Activated CD8-positive, alpha-beta memory T cell treated with anti-CD3 and anti-CD28 coated beads, Interleukin-2, amount 10 ng/mL, durations not matched to agents 7 days and 5 days (primary cell): ENCODE measurements around the gene FARS2. TPM values are rescaled to one million over a fixed set of nuclear protein-coding genes. Genes with fewer than 3 reads are reported as not detected.

Experiments
- ATAC-seq: fragments of 150-1000 bp; cut with Tn5 transposase; one replicate; pipeline ENCODE4 v1.10.0; 2021; ENCODE audit warnings: moderate library complexity
- CTCF ChIA-PET: fragments of 350-600 bp; sonication (Branson Sonifier 250); formaldehyde crosslinking; loops from one replicate; lab custom pipeline; 2021; ENCODE audit warnings: antibody characterized with exemption; lab: Charles Lee
- DNase-seq: peaks from one replicate; pipeline ENCODE4 v3.0.0-alpha.2; 2020
- H3K27ac Mint-ChIP-seq: one replicate; pipeline ENCODE4 v1.8.0; 2021; ENCODE audit warnings: mild to moderate bottlenecking, mixed read lengths
- H3K27me3 Mint-ChIP-seq: one replicate; pipeline ENCODE4 v1.8.0; 2021; ENCODE audit warnings: mixed read lengths
- H3K36me3 Mint-ChIP-seq: one replicate; pipeline ENCODE4 v1.8.0; 2021; ENCODE audit warnings: mild to moderate bottlenecking, mixed read lengths
- H3K4me1 Mint-ChIP-seq: one replicate; pipeline ENCODE4 v1.8.0; 2021; ENCODE audit warnings: mixed read lengths
- H3K4me3 Mint-ChIP-seq: one replicate; pipeline ENCODE4 v1.8.0; 2021; ENCODE audit warnings: mild to moderate bottlenecking, moderate library complexity, mixed read lengths
- H3K9me3 Mint-ChIP-seq: one replicate; pipeline ENCODE4 v1.8.0; 2022; ENCODE audit warnings: low read depth, mixed read lengths
- total RNA-seq, 2 experiments: library from RNA; stranded (reverse); gene quantifications; one replicate each; pipeline ENCODE4 v1.2.3, GENCODE V29; 2021

The FARS2 gene
- total RNA-seq, 2 experiments from 2014 or later, result 23.2 to 28.3 TPM

GRCh38 chr6:5632348-5632935, 371.1 kb downstream of the FARS2 start:
- Mint-ChIP-seq H3K4me1 (peaks cover 11% of the 10 kb centered on the region), H3K27me3 (no peaks in the 10 kb centered on the region), H3K36me3 (peaks cover 8% of the 10 kb centered on the region), H3K27ac (no peak overlapping the region), H3K9me3 (no peaks in the 10 kb centered on the region), H3K4me3 (no peak overlapping the region)
- DNase-seq (no peak), ATAC-seq (no peak)
- CTCF ChIA-PET, result no interaction called here

DNA sequence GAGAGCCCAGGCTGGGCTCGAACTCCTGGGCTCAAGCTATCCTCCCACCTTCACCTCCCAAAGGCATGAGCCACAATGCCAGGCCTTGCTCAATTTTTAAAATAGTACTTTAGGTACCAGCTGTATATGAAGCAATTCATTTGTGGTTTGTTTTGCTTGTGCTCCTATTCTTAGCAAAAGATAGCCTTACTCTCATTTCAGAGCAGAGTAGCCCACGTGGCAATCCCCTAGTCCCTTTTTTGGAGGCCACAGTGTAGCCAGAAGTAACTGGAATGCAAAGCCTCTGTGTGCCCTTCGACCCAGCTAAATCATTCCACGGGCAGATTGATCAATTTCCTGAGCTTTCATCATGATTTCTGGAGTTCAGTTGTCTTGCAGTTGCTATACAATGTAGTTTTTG, 373.2 kb downstream of the FARS2 start:
- no peaks in the 10 kb centered on the region for H3K9me3 Mint-ChIP-seq
- CTCF ChIA-PET, result no interaction called here
- DNase-seq (no peak), ATAC-seq (no peak)
- H3K27me3 Mint-ChIP-seq, result no peaks in the 10 kb centered on the region
- H3K27ac Mint-ChIP-seq, result no peak overlapping the region
- peaks cover 2% of the 10 kb centered on the region for H3K36me3 Mint-ChIP-seq
- no peak overlapping the region for H3K4me3 Mint-ChIP-seq
- H3K4me1 Mint-ChIP-seq, result peaks cover 5% of the 10 kb centered on the region

DNA sequence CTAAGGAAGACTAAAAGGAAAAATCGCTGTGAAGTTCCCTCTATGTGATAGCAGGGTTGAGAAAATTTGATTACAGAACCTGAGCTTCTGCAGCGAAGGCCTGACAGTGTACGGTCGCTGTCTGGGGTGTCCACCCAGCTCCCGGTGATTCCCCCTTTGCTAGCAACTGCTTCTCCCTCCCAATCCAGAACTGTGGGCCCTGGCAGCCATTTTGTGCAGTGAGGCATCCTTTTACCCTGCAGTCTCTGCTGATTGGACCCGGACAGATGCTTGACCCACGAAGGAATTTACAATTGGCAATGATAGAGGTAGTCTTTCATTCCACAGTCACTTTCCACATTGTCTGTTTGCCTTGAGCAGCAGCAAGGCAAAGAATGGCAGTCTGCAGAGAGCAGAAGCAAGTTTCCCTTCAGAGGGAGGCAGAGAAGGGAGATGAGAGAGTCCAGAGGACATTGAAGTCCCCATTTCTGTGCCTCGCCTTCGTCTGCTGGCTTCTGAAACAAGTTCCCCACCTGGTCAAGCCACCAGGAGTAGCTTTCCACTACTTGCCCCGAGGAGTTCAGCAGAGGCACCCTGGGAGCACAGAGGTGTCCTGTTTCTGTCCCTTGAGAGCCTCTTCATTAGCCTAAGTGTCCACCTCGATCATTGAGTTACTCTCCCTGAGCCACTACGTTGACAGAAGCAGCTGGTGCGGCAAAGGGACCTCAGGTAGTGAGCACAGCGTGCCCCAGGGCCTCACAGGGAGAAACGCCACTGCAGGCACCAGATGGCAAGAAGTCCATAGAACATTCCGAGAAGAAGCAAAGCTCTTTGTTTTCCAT, 375.1 kb downstream of the FARS2 start:
- ATAC-seq (no peak), DNase-seq (no peak)
- peaks cover 15% of the 10 kb centered on the region for H3K36me3 Mint-ChIP-seq
- H3K27ac Mint-ChIP-seq, result no peak overlapping the region
- CTCF ChIA-PET, result no interaction called here
- peaks cover 4% of the 10 kb centered on the region for H3K9me3 Mint-ChIP-seq
- H3K4me3 Mint-ChIP-seq, result no peak overlapping the region
- H3K27me3 Mint-ChIP-seq, result no peaks in the 10 kb centered on the region
- peaks cover 5% of the 10 kb centered on the region for H3K4me1 Mint-ChIP-seq

- CTCF ChIA-PET, result no interaction called here
- Mint-ChIP-seq H3K27me3 (no peaks in the 10 kb centered on the region), H3K4me3 (no peak overlapping the region), H3K4me1 (peaks cover 2% of the 10 kb centered on the region), H3K27ac (no peak overlapping the region), H3K9me3 (peaks cover 4% of the 10 kb centered on the region), H3K36me3 (peaks cover 24% of the 10 kb centered on the region)
- DNase-seq (no peak), ATAC-seq (no peak)
Measured at GRCh38 chr6:5637714-5638113, 376.4 kb downstream of the FARS2 start.

DNA sequence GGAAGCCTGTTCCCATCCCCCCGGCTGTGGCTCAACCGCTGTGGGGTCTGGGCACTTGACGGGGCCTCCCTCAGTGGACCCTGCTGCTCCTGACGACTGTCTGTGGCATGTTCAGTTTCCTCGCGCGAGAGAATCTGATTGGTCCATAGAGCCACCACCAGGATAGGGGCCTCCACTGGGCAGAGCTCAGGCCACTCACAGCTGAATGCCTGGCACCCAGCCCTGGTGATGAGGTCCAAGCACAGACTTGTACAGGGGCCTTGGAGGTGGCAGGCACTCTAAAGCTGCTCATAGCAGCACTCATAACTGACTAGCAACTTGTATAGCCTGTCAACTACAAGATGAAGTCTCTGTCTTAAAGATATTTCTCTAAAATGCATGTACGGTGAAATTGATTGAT, 377.4 kb downstream of the FARS2 start:
- H3K36me3 Mint-ChIP-seq, result peaks cover 26% of the 10 kb centered on the region
- no peak overlapping the region for H3K27ac Mint-ChIP-seq
- no peak for ATAC-seq
- no peaks in the 10 kb centered on the region for H3K27me3 Mint-ChIP-seq
- peaks cover 4% of the 10 kb centered on the region for H3K9me3 Mint-ChIP-seq
- H3K4me3 Mint-ChIP-seq, result no peak overlapping the region
- no peaks in the 10 kb centered on the region for H3K4me1 Mint-ChIP-seq
- DNase-seq, result no peak
- CTCF ChIA-PET, result no interaction called here

- ATAC-seq (no peak), DNase-seq (no peak)
- Mint-ChIP-seq H3K36me3 (peaks cover 26% of the 10 kb centered on the region), H3K4me3 (no peak overlapping the region), H3K27me3 (no peaks in the 10 kb centered on the region), H3K27ac (no peak overlapping the region), H3K9me3 (peaks cover 4% of the 10 kb centered on the region), H3K4me1 (no peaks in the 10 kb centered on the region)
- CTCF ChIA-PET, result no interaction called here
Measured at GRCh38 chr6:5639193-5639592, 377.9 kb downstream of the FARS2 start.

GRCh38 chr6:5640614-5641013, 379.3 kb downstream of the FARS2 start:
- DNase-seq (no peak), ATAC-seq (no peak)
- CTCF ChIA-PET, result no interaction called here
- H3K27me3 Mint-ChIP-seq, result no peaks in the 10 kb centered on the region
- H3K27ac Mint-ChIP-seq, result no peak overlapping the region
- H3K9me3 Mint-ChIP-seq, result peaks cover 7% of the 10 kb centered on the region
- H3K4me1 Mint-ChIP-seq, result no peaks in the 10 kb centered on the region
- H3K4me3 Mint-ChIP-seq, result no peak overlapping the region
- peaks cover 24% of the 10 kb centered on the region for H3K36me3 Mint-ChIP-seq

DNA sequence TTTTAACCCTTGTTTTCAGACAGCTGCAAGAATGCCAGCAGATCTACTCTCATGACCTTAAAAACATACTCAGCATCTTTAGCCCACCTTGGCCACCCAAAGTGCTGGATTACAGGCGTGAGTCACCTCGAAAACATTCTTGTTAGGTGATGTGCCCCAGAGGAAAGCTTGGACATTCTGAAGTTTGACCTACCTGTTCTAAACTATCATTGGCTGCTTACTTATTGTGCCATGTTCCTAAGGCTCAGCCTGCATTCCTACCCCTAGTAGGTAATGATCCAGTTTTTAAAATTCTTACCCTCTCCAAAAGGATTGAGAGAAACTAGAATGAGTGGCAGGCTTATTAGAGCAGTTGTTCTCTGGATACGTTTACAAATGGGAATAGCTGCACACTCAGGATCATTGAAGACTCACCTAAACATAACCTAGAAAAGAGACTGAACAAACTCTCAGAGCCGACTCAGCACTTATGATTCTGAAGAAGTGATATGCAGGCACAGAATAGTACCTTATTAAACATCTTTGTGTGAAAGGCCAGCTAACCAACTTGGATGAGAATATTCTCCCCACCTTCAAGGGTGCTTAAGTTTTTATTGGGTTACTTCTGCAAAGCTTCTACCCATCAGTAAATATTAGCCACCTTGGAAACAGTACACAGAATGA, 383.3 kb downstream of the FARS2 start:
- Mint-ChIP-seq H3K4me1 (no peaks in the 10 kb centered on the region), H3K36me3 (peaks cover 24% of the 10 kb centered on the region), H3K4me3 (no peak overlapping the region), H3K27ac (no peak overlapping the region), H3K9me3 (peaks cover 7% of the 10 kb centered on the region), H3K27me3 (no peaks in the 10 kb centered on the region)
- CTCF ChIA-PET, result no interaction called here
- DNase-seq, result no peak
- ATAC-seq, result no peak

DNA sequence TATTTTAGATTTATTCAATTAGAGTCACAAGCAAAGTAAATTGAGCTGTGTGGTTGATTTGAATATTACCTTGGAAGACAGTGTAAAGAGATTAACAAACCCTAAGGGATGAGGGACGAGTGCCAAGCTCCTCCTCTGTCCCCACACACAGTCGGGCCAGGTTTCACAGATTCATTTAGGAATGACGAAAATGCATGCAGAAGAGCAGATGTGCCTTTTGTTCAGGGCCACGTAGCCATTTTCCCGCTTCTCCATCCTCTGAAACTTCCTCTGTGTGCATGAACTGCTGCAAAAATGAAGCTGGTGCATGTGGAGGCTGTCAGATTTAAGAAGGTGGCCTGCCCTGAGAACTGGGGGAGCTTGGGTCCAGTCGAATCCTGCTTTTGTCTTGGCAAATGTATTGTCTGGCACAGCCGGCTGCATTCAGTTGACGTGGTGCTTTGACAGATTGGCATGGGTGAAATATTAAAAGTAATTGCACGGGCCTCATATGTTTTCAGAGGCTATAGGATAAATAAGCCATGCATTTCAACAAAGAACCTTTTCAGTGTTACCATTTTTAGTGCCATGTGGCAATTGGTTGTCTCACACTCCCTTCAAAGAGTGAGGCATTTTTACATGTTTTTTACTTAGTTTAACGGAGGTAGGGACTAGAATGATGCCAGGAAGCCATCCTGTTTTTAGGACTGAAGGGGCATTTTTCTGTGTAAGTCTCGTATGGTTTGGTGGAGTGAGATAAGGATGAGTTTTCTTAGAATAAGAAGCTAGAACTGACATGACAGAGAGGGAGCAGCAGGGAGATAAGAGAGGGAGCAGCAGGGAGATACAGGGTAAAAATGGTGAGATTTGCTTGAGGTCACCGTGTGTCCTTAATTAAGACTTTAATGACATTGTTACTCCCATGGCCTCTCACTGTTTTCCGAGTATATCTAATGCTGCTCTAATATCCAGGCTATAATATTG, 384.3 kb downstream of the FARS2 start:
- H3K36me3 Mint-ChIP-seq, result peaks cover 16% of the 10 kb centered on the region
- H3K9me3 Mint-ChIP-seq, result peaks cover 4% of the 10 kb centered on the region
- ATAC-seq, result no peak
- CTCF ChIA-PET, result no interaction called here
- H3K27me3 Mint-ChIP-seq, result no peaks in the 10 kb centered on the region
- DNase-seq, result no peak
- H3K27ac Mint-ChIP-seq, result no peak overlapping the region
- H3K4me1 Mint-ChIP-seq, result no peaks in the 10 kb centered on the region
- H3K4me3 Mint-ChIP-seq, result no peak overlapping the region

DNA sequence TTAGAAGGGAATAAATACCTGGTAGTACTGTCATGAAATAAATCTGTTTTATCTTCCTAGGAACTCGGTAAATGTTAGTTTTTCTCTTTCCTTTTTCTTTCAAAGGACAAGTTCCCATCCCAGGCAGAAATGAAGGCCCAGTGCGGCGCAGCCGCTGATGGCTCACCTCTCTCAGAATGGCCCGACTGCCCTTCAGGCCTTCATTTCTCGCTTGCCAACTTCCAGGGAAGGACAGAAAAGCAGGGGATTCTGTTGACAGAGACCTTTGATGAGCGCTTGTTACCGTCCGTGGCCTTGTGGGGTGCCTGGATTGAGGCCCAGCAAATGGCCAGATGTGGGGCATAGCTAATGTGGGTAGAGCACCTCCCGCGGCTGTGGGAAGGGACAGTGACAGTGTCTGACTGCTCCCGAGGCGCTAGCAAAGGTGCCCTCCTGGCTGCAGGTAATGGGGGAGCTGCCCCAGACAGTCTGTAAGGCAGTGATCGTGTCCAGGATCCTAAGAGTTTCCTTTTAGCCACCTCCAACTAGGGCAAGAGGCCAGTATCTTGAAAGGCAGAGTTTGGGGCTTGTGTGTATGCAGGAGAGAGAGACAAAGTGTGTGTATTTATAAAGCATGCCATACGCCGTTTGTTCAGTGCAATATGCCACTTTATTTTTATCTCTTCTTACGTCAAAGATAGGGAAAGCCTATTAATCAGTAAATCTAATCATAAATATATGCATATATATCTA, 391.3 kb downstream of the FARS2 start:
- Mint-ChIP-seq H3K27me3 (no peaks in the 10 kb centered on the region), H3K4me3 (no peak overlapping the region), H3K4me1 (no peaks in the 10 kb centered on the region), H3K9me3 (no peaks in the 10 kb centered on the region), H3K27ac (no peak overlapping the region), H3K36me3 (peaks cover 8% of the 10 kb centered on the region)
- CTCF ChIA-PET, result interaction anchor here (1.6 kb wide), 1 partner anchor 19 kb away, joined by 4 read pairs; no protein-coding TSS in a partner anchor
- no peak for ATAC-seq
- DNase-seq, result no peak

DNA sequence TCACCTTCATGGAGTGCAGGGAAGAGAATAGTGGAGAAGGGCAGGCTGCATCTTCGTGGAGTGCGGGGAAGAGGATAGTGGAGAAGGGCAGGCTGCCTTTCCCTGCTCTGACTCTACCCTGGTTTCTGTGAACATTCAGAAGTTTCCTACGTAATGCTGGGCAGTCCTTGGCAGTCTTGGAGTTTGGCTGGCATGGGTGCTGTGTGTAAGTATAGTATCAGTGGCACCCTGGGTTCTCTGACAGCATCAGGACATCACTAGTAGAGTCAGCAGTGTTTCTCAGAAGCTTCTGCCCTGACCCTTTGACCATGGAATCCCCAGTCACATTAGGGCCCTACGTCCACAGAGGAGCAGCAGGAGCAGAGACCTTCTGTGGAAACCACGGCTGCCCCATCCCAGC, 392.5 kb downstream of the FARS2 start:
- Mint-ChIP-seq H3K27ac (no peak overlapping the region), H3K36me3 (peaks cover 8% of the 10 kb centered on the region), H3K4me3 (no peak overlapping the region), H3K27me3 (no peaks in the 10 kb centered on the region), H3K4me1 (no peaks in the 10 kb centered on the region), H3K9me3 (no peaks in the 10 kb centered on the region)
- DNase-seq, result no peak
- CTCF ChIA-PET, result interaction anchor here (0.5 kb wide), 1 partner anchor 478 kb away, joined by 3 read pairs; no protein-coding TSS in a partner anchor
- ATAC-seq, result no peak

- no peaks in the 10 kb centered on the region for H3K27me3 Mint-ChIP-seq
- no peak overlapping the region for H3K27ac Mint-ChIP-seq
- H3K4me3 Mint-ChIP-seq, result no peak overlapping the region
- ATAC-seq, result no peak
- no peak for DNase-seq
- no peaks in the 10 kb centered on the region for H3K4me1 Mint-ChIP-seq
- peaks cover 8% of the 10 kb centered on the region for H3K36me3 Mint-ChIP-seq
- CTCF ChIA-PET, result interaction anchor here (0.9 kb wide), 1 partner anchor 50 kb away, joined by 3 read pairs; no protein-coding TSS in a partner anchor
- H3K9me3 Mint-ChIP-seq, result no peaks in the 10 kb centered on the region
Measured at GRCh38 chr6:5656226-5656625, 394.9 kb downstream of the FARS2 start.
